Pancreas (tissue), 10 donors: ENCODE results near the gene ADPRHL1. TPM values are rescaled to one million over a fixed set of nuclear protein-coding genes. Genes with fewer than 3 reads are reported as not detected.
A peak's percentile ranks its signal among the peaks of the same experiment; 100 is the strongest.

Experiments
- ATAC-seq, 4 donors: fragments of 200-7000 bp; cut with Tn5 transposase; one replicate each; pipeline versions ENCODE4 v1.8.0 to v1.9.1; 2020; ENCODE audit warnings: mild to moderate bottlenecking in 4 of 4, moderate library complexity in 4 of 4
- DNase-seq, 6 donors: peaks; one replicate each; pipeline ENCODE4 v3.0.0-alpha.2; 2020
- FAIRE-seq: peaks from 2 replicates; lab custom pipeline; 2012; peaks lifted over from hg19 to GRCh38; lab: Jason Lieb, UNC
- H3K27ac ChIP-seq, 4 donors: fragments of 200-600 bp; sonication (generic); 1 replicate in 3 of 4; 2 replicates in 1 of 4; pipeline versions ENCODE4 v1.5.0 to v1.8.0; 2020
- H3K27me3 ChIP-seq, 4 donors: fragments of 200-600 bp; one replicate each; pipeline ENCODE4 v1.8.0; 2021
- H3K36me3 ChIP-seq, 3 donors: fragments of 200-600 bp; sonication (generic) in 1 of 3; one replicate each; pipeline versions ENCODE4 v1.5.0 to v1.8.0; 2020 to 2021
- H3K4me1 ChIP-seq, 3 donors: fragments of 200-600 bp; one replicate each; pipeline ENCODE4 v1.8.0; 2021
- H3K4me3 ChIP-seq, 4 donors: fragments of 200-600 bp; sonication (generic) in 2 of 4; one replicate each; pipeline versions ENCODE4 v1.5.0 to v1.8.0; 2020 to 2021
- H3K9me3 ChIP-seq, 4 donors: fragments of 200-600 bp; one replicate each; pipeline ENCODE4 v1.8.0; 2021
- CTCF ChIP-seq, 4 donors: fragments of 200-600 bp; sonication (generic) in 3 of 4; IDR thresholded peaks; one replicate each; pipeline versions ENCODE4 v1.5.0 to v1.8.0; 2021; ENCODE audit warnings: antibody characterized with exemption in 4 of 4
- WGBS, 2 donors: extraction: QIAGEN DNeasy Blood & Tissue Kit; methylation state at CpG; one replicate each; pipeline ENCODE4 v1.1.7; 2013; 5-methylcytosine and 5-hydroxymethylcytosine counted together
- intact Hi-C, 3 donors: fragments of 100-400 bp; cut with DNase I; formaldehyde crosslinking; loops; one replicate each; pipeline versions ENCODE4 v1.11.1 to v1.14.2; 2022
- polyA plus RNA-seq, 2 donors: library from polyadenylated mRNA; stranded (reverse); fragments of 200-250 nt; gene quantifications; one replicate each; pipeline ENCODE4 v1.2.3, GENCODE V29; 2013
- total RNA-seq, 6 donors: library from RNA; stranded (reverse); fragmentation: NEBNext Ultra II Directional in 4 of 6; extraction: Animal tissue kit (Norgen Biotek cat#: 25700) in 4 of 6; gene quantifications; one replicate each; pipeline versions ENCODE4 v1.2.1 to v1.2.4, GENCODE V29; 2021 to 2023
- donor health status: healthy with polysubstance abuse.
- donor health status: DM: no; HTN: no; CAD: no; lungs with moderate emphysema.
- donor health status: DM: no; HTN: no; CAD: no.
- donor health status: control.
- donor health status: control.
- donor health status: Bipolar disorder and iron deficiency.
- donor health status: DM: yes; HTN: yes; CAD: no.
- donor health status: DM: no; HTN: no; CAD: no.
- donor health status: DM: no; HTN: no; CAD: no.
- donor health status: DM: yes; HTN: yes; CAD: no.

Gene ADPRHL1
- total and polyA plus RNA-seq, 8 donors: 1.2 to 6.0 (median 3.0) TPM

- peak in 1 of 6 donors; percentile 14 for DNase-seq
- Histone ChIP-seq H3K4me1 (peaks cover 14 to 26% (median 25%) of the 10 kb centered on the region in 3 donors), H3K36me3 (no peaks in the 10 kb centered on the region), H3K9me3 (no peaks in the 10 kb centered on the region), H3K4me3 (no peak overlapping the region), H3K27me3 (no peaks in the 10 kb centered on the region), H3K27ac (no peak overlapping the region)
- intact Hi-C loops: no loop called here
- FAIRE-seq: no peak
- TF ChIP-seq CTCF (IDR thresholded peaks at IDR 0.05): no peak
- ATAC-seq: no peak
- WGBS, 2 donors: 80 to 86% methylated on average over 9 of the region's 9 CpGs
These were observed 6.8 kb downstream of the ADPRHL1 start for GRCh38 chr13:113446488-113446854.

- Histone ChIP-seq H3K27me3 (no peaks in the 10 kb centered on the region), H3K27ac (peak overlapping the region in 1 of 4 donors; percentile 33), H3K9me3 (no peaks in the 10 kb centered on the region), H3K4me1 (peaks cover 14 to 26% (median 25%) of the 10 kb centered on the region in 3 donors), H3K4me3 (no peak overlapping the region), H3K36me3 (no peaks in the 10 kb centered on the region)
- peak in 2 of 6 donors; percentile 57 to 68 for DNase-seq
- WGBS, 2 donors: 77 to 82% methylated on average over 17 to 19 of the region's 19 CpGs
- ATAC-seq: no peak
- no peak for TF ChIP-seq CTCF (IDR thresholded peaks at IDR 0.05)
- no peak for FAIRE-seq
- intact Hi-C loops: no loop called here
These were observed 7.3 kb downstream of the ADPRHL1 start for GRCh38 chr13:113445791-113446487.

- DNase-seq (peak in 1 of 6 donors; percentile 47), FAIRE-seq (no peak), ATAC-seq (no peak)
- Histone ChIP-seq H3K4me3 (no peak overlapping the region), H3K36me3 (no peaks in the 10 kb centered on the region), H3K27me3 (no peaks in the 10 kb centered on the region), H3K27ac (no peak overlapping the region), H3K4me1 (peaks cover 15 to 25% (median 22%) of the 10 kb centered on the region in 3 donors), H3K9me3 (no peaks in the 10 kb centered on the region)
- 92 to 96% methylated on average over 15 of the region's 15 CpGs for WGBS, 2 donors
- intact Hi-C loops: no loop called here
- TF ChIP-seq CTCF (IDR thresholded peaks at IDR 0.05): no peak
These were observed 9.3 kb downstream of the ADPRHL1 start for GRCh38 chr13:113443991-113444390.

GRCh38 chr13:113442985-113443362 is 10.3 kb downstream of the ADPRHL1 start:
- peaks cover 17 to 23% (median 18%) of the 10 kb centered on the region in 3 donors for H3K4me1 ChIP-seq
- no peaks in the 10 kb centered on the region for H3K9me3 ChIP-seq
- 17 to 19% methylated on average over 1 of the region's 1 CpG for WGBS, 2 donors
- H3K27ac ChIP-seq: peak overlapping the region in 1 of 4 donors; percentile 30
- ATAC-seq (peak in 3 of 4 donors; percentile 46 to 67 (median 59)), DNase-seq (no peak), FAIRE-seq (no peak)
- no peak for TF ChIP-seq CTCF (IDR thresholded peaks at IDR 0.05)
- H3K36me3 ChIP-seq: no peaks in the 10 kb centered on the region
- H3K4me3 ChIP-seq: no peak overlapping the region
- intact Hi-C loops: no loop called here
- H3K27me3 ChIP-seq: no peaks in the 10 kb centered on the region

GRCh38 chr13:113442354-113442984 is 10.8 kb downstream of the ADPRHL1 start:
- no peaks in the 10 kb centered on the region for H3K36me3 ChIP-seq
- intact Hi-C loops: no loop called here
- H3K9me3 ChIP-seq: no peaks in the 10 kb centered on the region
- H3K27ac ChIP-seq: no peak overlapping the region
- ATAC-seq: peak in 1 of 4 donors; percentile 2
- FAIRE-seq: no peak
- H3K4me3 ChIP-seq: no peak overlapping the region
- peaks cover 15 to 21% (median 18%) of the 10 kb centered on the region in 3 donors for H3K4me1 ChIP-seq
- WGBS, 2 donors: 44 to 48% methylated on average over 10 of the region's 10 CpGs
- TF ChIP-seq CTCF (IDR thresholded peaks at IDR 0.05): no peak
- DNase-seq: peak in 2 of 6 donors; percentile 5 to 29
- no peaks in the 10 kb centered on the region for H3K27me3 ChIP-seq
